Measurements from ENCODE around the gene MAP7D2.

MAP7D2 gene

DNA sequence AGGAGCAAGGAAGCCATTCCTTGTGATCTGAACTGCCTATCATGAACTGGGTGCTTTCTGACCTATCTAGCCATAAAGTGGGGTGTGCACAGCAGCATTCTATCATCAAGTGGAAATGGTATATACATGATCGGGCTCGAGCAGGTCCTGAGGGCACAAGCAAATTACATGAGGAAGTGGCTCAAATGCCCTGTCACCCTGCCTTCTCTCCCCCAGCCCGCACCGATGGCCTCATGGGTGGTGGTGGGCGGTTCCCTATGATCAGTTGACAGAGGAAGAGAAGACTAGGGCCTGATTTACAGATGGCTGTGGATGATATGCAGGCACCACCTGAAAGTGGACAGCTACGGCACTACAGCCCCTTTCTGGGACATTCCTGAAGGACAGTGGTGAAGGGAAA is 79.5 kb downstream of the MAP7D2 start:
- no peak for DNase-seq

DNA sequence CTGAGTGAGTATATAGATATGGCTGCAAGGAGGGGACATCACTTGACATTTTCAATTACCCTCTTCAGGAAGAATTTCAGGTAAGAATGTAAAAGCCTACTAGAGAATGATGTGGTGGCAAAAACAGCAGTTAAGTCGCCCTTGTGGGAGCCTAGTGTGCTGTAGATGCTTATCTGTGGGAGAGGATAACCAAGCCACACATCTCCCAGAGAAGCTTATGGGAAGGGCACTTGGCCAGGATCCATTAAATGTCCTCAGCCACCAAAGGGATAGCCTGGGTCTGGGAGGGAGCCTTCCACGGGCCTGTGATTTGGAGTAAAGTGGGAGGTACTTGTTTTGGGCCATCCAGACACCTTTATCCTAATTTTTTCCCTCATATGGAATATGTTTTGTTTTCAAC is 84.5 kb downstream of the MAP7D2 start:
- no peak for DNase-seq

DNA sequence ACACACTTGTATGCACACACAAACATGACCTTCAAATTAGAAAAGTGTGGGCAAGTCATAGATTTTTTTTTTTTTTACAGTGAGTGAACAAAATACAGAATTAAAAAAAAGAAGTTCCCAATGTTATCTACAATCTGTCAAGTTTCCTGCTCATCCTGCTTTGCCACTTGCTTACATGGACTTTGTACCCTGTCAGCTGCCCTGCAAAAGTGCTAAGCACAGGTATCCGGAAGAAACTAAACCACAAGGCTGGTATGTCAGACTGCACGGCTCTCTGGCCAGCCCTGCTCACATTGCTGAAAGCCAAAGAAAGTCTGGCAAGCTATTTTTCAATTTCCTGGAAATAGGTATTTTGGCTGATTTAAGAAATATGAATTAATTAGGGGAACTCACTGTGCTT is 87.0 kb downstream of the MAP7D2 start:
- no peak for DNase-seq

DNA sequence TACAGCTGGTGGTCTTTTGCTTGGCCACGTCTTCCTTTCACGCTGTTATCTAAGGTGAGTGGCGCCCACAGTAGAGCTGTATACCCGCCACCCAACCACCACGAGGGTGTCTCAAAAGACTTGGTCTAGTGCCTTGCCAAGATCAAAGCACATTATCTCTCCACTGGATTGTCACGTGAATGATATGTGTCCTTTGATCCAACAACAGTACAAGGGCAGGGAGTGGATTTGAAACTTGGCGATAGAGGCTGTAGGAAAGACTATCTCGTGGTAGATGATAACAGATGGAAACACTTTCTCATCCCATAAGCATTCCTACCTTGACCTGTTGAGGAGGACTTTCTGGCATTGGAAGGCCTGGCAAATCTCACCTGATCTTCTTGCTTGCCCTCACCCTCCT is 88.1 kb downstream of the MAP7D2 start:
- no peak for DNase-seq

DNA sequence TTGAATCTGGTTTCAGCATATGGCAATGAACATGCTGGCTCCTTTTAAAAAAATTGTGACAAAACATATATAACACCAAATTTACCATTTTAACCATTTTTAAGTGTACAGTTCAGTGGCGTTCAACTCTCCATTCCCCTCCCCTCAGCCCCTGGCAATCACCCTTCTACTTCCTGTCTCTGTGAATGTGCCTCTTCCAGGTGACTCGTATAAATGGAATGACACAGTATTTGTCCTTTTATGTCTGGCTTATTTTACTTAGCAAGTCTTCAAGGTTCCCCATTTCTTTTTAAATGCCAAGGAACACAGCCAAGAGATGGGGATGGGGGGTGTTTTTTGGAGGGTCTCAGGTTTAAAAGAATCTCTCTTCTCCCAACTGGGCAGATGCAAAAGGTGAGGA is 90.4 kb downstream of the MAP7D2 start:
- no peak for DNase-seq

DNA sequence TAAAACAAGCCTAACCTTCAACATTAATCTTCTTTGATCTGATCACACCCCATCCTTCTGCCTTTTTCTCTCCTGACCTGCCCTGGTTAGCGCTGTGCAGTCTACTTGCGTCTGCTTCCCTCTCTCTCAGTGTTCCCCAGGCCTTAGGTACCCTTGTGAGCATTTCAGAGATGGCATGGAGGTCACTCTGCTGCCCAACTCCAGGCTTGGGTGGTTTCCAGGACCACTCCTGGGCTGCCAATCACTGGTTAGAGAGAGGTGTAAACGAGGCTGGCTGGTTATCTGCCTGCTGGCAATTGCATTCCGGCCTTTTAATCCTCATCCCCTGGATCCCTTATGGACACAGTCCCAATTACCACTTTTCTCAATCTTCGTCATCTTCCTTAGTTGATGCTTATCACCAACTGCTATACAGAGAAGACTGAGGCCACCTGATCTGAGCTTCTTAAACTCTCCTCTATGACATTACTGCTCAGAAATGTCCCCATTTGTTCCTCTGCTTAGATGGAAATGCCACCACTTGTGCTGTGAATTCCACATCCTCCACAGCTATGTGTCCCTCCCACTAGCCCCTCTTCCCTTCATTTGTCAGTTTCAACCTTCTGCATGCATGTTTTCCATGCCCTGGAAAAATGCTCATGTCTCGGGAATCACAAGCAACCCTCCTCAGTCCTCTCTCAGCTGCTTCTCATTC is 96.9 kb downstream of the MAP7D2 start:
- no peak for DNase-seq

DNA sequence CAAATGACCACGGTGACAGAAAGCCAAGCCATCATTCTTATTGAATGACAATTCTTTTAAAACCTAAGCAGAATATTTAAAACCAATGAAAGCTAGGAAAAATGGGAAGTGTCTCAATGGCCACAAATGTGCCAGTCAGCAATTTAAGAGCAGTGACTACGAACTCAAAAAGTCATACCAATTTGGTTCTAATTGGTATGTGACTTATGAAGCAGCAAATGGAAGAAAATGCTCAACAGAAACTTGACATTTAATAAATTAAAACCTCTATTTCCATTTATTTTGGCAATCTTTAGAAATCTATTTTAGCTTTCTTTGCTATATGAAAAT is 100.1 kb downstream of the MAP7D2 start:
- DNase-seq: no peak

DNA sequence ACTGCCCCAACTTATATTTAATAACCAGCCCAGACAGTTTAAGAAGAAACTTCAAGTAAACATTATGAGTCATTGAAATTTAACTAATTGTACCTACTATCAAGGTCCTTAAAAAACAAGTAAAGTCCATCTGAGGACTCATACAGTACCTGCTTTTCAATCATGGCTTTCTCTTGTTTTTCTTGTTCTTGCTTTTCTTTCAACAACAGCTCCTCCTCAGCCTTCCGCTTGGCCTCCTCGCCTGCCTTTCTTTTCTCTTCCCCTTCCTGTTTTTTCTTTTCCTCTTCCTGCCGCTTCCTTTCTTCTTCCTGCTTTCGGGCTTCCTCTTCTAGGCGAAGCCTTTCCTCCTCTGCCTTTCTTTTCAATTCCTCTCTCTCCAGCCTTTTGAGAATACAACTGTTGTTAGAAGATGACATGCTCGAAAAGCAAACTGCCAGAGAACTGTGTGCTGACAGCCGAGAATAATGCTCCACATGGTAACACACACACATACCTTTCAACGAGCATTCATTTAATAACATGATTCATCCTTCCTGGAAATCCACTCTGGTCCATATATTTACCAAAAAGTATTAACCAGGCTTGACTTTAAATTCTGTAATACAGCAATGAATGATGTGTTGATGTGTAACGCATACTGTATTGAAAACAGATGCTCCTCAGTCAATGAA is 100.6 kb downstream of the MAP7D2 start:
- DNase-seq: no peak

DNA sequence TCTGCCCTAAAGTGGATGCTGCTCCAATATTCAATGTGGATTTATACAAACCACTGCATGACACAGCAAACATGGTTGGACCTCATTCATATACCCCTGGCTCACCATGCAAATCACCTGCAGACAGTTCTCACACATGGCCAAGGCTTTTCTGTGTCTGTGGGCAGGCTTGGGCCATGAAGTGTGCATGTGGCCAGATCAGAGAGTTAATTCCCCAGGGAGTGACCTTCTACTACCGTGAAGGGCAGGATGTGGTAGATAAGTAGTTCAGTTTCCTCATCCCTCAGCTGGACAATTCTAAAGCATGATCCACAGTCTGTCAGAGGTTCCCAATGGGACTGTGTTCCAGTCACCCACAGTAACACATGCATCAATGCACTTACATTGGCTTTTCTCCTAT is 101.3 kb downstream of the MAP7D2 start:
- no peak for DNase-seq

DNA sequence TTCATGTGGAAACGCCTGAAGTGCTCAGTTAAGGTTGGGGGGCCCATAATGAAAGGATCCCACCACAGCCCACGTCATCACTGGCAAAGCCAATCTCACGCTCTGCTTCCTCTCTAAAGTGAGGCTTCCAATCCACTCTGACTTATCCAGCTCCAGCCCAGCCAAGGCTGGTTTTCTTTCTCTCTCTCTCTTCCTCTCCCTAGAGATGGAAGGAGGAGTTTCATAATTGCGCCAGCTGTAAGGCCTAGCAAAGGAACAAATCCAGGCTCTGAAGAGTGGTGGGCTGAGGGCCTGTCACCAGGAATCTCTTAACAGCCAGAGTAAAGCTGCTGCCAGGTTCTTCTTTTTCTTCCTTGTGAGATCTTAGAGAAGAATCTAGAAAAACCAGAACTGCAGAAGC is 105.1 kb downstream of the MAP7D2 start:
- no peak for DNase-seq

DNA sequence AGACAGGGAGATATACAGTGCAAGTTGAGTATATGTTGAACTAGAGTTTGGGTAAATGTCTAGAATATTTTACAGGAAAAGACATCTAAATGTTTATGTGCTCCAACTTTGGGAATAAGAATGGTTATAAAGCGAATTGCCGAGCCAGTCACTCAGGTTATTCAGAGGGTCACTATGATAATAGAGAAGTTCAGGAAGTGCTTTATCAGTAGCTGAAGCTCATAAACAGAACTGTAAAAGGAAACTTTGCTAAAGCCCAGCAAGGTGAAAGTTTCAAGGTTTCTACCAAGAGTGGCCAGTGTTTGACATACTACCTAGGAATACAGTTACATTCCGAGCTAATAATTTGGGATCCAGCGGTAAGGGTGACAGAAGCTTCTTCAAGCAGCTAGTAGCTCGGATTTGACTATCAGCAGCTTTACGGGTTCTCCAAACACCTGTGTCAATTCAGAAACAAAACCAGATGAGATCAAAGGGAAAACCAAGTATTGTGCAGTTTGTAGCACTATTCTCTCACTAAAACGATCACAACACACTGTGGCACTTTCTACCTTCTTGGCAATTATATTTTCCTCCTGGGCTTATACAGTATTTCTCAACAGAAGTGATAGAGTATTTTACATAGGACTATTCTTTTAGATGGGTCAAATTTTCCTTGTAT is 108.6 kb downstream of the MAP7D2 start:
- DNase-seq: no peak

DNA sequence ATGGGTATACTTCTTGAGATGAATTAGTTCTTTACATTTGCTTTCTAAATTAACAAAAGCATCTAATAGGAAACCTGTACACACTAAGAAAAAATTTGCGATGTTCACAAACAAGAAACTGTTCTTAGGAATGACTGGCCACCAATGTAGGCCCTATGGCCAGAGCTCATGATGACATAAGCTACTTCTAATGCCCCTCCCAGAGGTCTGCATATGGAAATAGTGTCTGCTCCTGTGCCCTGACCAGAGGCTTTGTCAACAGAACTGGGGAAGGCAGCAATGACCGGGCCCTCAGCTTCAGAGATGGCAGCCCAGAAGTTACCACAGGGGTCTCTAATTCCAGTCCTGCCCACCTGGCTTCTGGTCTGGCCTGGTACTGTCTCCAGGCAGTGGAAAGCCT is 110.8 kb downstream of the MAP7D2 start:
- no peak for DNase-seq

DNA sequence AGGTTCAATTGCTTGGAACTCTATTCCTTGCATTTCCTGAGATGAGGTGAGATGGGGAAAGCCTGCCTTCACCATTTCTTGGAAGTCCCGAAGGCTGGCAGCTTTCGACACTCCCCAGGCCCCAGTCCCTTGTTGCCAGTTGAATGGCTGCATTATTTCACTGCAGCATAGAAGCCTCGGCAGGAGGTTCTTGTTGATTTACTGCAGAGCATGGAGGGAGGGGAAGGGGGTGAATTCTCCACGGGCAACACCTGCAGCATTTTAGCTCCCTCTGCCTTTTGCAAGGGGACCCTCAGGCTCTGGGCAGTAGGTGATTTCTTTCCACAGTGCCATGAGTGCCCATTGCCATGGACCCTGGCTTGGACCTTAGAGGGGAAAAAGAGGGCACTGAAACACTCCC is 115.1 kb downstream of the MAP7D2 start:
- no peak for DNase-seq

DNA sequence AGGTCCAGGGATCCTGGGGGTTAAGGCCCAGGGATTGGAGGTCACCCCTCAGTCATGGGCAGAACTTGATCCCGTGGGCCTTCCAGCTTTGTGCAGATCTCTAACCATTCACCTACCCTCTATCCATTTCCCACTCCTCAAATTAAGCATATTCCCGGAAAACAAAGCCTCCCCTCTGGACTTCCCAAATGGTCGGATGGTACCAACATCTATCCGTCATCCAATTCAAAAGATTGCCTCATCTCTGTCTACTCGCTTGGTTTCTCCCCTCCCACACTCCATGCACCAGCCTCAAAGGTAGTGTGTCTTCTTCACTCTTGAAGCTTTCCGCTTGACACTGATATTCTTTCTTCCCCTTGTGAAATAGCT is 125.4 kb downstream of the MAP7D2 start:
- no peak for DNase-seq

DNA sequence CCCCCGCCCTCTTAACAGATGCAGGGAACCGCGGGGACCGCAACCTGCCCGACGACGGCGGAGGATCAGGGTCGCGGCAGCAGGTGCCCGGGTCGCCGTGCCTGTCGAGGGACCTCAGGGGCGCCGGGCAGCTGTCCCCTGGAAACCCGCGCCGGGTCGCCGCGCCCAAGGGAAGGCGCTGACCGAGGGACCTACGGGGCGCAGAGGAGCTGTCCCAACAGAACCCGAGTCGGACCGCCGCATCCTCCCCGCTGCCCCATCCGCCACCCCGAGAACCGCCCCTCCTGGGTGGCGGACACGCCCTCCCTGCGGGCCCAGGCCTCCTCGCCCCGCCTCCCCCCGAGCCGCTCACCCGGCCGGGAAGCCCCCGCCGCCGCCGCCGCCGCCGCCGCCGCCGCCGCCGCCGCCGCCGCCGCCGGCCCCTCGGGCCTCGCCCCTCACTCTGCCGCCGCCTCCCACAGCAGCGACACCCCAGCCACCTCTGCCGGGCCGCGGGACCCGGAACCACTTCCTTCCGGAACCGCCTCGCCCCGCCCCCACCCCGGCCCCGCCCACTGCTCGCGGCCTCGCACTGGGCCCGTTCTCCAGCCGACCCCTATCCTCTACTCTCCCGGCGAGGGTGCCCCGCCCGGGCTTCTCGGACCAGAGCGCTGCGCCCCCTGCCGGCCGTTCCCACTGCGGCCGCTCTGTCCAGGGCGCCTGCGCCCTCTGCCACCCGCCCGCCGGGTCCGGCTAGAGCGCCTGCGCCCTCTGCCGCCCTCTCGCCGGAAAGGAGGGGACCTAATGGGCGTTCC is 126.0 kb downstream of the MAP7D2 start, which contains the start of gene BCLAF3:
BCLAF3 (minus strand) TSS at position 506 of the 794 bp plus-strand sequence. CDS start 20,797 bp downstream, outside the sequence.
- DNase-seq: peak; percentile 94

DNA sequence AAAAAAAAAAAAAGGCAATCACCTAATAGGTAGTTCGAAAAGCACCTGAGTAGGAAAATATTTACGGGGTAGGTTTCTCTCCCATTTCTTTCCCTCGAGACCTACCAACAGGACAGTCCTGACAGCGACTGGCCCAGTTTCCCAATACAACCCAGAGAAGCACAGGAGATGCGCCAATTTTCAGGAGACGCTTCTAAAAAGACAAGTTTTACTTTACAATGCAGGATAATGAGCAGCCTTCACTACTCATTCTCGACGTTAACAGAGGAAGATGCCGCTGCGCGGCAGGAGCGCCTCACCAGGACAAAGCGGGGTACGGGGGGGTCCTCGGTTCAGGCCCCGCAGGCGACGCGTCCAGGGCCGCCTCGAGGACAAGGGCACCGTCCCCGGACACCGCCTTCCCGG is 126.6 kb downstream of the MAP7D2 start:
- DNase-seq: peak; percentile 16

DNA sequence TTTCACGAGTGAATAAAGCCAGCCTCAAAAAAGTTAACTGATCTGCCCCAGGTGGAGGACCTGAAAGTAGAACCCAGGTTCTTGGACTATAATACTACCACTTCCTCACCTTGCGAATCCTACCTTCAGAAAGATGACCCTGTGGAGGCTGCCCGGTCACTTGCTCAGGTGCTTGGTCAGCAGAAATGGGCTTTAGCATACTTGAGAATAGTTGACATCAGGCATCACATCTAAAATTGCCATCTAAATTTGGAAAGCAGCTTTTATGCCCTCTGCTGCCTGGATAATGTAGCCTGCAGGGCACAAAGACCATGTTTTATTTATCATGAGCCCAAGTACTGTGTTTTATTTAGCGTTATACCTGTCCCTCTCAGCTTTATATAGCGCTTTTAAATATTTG is 128.9 kb downstream of the MAP7D2 start:
- DNase-seq: no peak

DNA sequence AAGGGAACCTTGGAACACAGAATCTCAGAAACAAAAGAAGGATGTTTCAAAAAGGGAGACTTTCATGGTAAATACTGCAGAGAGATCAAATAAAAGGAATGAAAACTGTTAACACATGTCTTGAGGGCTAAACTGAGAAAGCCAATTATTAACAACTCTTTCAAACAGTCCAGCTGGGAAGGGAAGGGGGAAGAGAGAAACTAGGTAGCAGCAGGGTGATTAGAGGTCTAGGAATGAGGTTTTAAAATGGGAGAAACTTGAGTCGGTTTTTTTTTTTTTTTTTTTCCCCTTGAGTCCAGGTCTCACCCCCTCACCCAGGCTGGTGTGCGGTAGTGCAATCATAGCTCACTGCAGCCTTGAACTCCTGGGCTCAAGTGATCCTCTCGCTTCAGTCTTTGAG is 130.2 kb downstream of the MAP7D2 start:
- DNase-seq: no peak

DNA sequence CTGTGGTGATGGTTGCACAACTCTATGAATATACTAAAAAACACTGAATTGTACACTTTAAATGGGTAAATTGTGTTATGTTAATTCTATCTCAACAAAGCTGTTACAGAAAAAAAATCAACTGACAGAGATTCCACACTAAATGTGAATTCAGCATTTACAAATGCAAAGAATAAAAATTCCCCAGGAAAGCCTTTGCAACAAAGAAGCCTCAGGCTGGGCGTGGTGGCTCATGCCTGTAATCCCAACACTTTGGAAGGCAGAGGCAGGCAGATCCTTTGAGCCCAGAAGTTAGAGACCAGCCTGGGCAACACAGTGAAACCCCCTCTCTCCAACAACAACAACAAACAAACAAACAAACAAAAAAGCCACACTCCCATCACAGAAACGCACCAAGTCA is 134.8 kb downstream of the MAP7D2 start:
- no peak for DNase-seq

DNA sequence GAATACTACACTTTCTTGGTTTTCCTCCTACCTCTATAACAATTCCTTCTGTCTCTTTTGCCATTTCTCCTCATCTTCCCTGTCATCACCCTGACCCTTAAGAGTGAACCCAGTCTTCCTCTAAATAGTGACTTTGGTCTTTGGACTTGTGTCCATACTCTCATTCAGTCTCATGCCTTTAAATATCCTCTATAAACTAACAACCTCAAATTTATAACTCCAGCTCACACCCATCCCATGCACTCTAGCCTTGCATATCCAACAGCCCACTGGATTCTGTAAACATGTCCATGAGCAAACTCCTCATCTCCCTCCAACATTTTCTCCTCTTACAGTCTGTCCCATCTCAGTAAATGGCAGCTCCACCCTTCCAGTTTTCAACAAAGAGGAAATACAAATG is 140.9 kb downstream of the MAP7D2 start:
- DNase-seq: no peak

DNA sequence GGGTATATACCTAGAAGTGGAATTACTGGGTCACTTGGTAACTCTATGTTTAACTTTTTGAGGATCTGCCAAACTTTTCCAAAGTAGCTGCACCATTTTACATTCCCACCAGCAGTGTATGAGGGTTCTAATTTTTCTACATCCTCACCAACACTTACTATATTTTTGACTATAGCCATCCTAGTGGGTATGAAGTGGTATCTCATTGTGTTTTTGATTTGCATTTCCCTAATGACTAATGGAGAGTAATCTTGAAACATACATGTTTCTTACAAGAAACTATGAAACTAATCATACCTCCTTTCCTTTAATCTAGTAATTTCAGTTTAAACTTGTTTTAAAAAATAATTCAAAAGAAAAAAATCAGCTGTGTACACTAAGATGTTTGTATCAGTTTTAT is 143.7 kb downstream of the MAP7D2 start:
- DNase-seq: peak; percentile 16

DNA sequence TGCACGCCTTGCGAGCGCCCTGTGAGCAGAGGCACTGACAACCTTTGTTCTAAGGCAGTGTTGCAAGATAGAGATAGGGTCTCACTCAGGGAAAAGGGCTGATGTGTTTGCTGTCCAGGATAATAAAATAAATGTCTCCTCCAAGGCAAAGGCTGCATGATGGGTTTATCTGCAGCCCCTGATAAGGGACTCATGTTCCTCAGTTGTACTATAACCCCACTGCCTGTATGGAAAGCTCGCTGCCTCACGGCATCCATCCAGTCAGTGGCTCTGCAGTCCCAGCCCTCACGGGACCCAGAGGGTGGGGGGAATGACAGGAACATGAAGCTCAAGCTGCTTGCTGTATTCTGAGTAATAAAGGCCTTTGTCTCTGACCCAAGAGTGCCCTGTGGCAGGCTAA is 148.4 kb downstream of the MAP7D2 start:
- DNase-seq: no peak

DNA sequence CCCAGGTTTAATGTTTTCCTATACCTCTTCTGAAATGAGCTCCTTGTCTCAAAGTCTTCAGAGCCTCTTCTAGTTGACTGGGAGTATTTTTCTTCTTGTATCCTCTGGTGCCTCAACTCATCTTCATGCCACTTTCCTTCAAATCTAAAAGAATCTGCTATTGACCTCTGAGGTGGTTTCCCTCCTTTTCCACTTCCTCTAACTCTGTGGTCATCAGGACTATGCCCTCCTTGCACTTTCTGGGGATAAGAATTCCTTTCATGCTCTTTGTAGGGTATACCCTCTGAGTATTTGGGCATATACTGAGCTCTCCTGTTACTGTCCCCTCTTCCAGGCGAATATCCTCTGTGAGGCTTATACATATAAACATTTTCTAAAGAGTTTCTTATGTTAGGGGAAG is 150.7 kb downstream of the MAP7D2 start:
- DNase-seq: no peak

Data from activated CD4-positive, alpha-beta T cell treated with anti-CD3 and anti-CD28 coated beads, Interleukin-10, Interleukin-2, amounts not matched to agents 100 ng/mL and 50 ng/mL, durations not matched to agents 16 hours and 8 hours (primary cell).